ENCODE results near the gene GLP1R. TPM values are rescaled to one million over a fixed set of nuclear protein-coding genes. Genes with fewer than 3 reads are reported as not detected.

The GLP1R gene
- total and polyA plus RNA-seq, 2 of the 13 experiments (the other 11 are each of a cell fraction or from before 2014, with no cell fraction given), result not detected

DNA sequence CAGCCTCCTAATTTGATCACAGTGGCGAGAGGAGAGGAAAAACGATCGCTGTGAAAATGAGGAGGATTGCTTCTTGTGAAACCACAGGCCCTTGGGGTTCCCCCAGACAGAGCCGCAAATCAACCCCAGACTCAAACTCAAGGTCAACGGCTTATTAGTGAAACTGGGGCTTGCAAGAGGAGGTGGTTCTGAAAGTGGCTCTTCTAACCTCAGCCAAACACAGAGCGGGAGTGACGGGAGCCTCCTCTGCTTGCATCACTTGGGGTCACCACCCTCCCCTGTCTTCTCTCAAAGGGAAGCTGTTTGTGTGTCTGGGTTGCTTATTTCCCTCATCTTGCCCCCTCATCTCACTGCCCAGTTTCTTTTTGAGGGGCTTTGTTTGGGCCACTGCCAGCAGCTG lies 37.7 kb downstream of the GLP1R start:
- no peak for DNase-seq (ENCODE audit: low spot score)
- Histone ChIP-seq H3K4me1 (ENCODE audit: insufficient read depth, low read length) (no peaks in the 10 kb centered on the region), H3K4me3 (replicated peaks in 1 of 3; ENCODE audit: insufficient read depth in 1 of 3, low read depth in 2 of 3, low read length in 3 of 3) (no peak overlapping the region), H3K27me3 (ENCODE audit: control insufficient read depth in 1 of 2, insufficient read depth in 2 of 2, low read length in 2 of 2) (peaks cover 0 to 33% of the 10 kb centered on the region in 2 experiments; a peak in 2 of 5 replicates), H3K36me3 (replicated peaks in 1 of 2; ENCODE audit: control insufficient read depth in 1 of 2, insufficient read depth in 2 of 2, low read length in 2 of 2) (no peaks in the 10 kb centered on the region), H3K4me2 (ENCODE audit: low read depth, low read length) (no peak overlapping the region), H2AFZ (ENCODE audit: low read length) (no peak overlapping the region), H3K9ac (ENCODE audit: insufficient read depth, low read depth, low read length) (no peak overlapping the region), H4K20me1 (ENCODE audit: insufficient read depth, low read length) (no peaks in the 10 kb centered on the region), H3K9me3 (ENCODE audit: low read length) (no peaks in the 10 kb centered on the region), H3K79me2 (ENCODE audit: insufficient read depth, low read length) (no peaks in the 10 kb centered on the region), H3K27ac (ENCODE audit: extremely low read length, insufficient read depth, low read length) (no peak overlapping the region)
- ATAC-seq, result no peak
- 16% methylated on average over 6 of the region's 7 CpGs for WGBS (ENCODE audit: low lambda C conversion rate)
- in situ Hi-C loops (cut with HindIII; ENCODE audit: extremely low pct_ligation_motif_present, low pct_unique_long_range_greater_than_20kb), result no loop called here
- CTCF ChIA-PET (ENCODE audit: low intra/inter-chr PET ratio, low total read pairs), result no interaction called here
- no peak for FAIRE-seq
- intact Hi-C loops (cut with micrococcal nuclease; ENCODE audit: unreplicated experiment), result no loop called here
- BruUV-seq (replicated peaks), result no TSS peak
- POLR2A ChIA-PET, result no interaction called here
- TF ChIP-seq TARDBP (CRISPR knock-in tag; IDR thresholded peaks at IDR 0.05), result no peak
- TF ChIP-seq ZNF326 (CRISPR knock-in tag; IDR thresholded peaks at IDR 0.05; ENCODE audit: borderline replicate concordance), result no peak
- TF ChIP-seq ZNF10 (CRISPR knock-in tag; IDR thresholded peaks at IDR 0.05; ENCODE audit: borderline replicate concordance, low read depth), result no peak
- no peak for TF ChIP-seq HOXA5 (CRISPR knock-in tag; IDR thresholded peaks at IDR 0.05)
- TF ChIP-seq MTF2 (CRISPR knock-in tag; IDR thresholded peaks at IDR 0.05; ENCODE audit: borderline replicate concordance), result no peak
- no peak for TF ChIP-seq ZFP90 (CRISPR knock-in tag; IDR thresholded peaks at IDR 0.05; ENCODE audit: borderline replicate concordance)
- TF ChIP-seq, protein P1, sequence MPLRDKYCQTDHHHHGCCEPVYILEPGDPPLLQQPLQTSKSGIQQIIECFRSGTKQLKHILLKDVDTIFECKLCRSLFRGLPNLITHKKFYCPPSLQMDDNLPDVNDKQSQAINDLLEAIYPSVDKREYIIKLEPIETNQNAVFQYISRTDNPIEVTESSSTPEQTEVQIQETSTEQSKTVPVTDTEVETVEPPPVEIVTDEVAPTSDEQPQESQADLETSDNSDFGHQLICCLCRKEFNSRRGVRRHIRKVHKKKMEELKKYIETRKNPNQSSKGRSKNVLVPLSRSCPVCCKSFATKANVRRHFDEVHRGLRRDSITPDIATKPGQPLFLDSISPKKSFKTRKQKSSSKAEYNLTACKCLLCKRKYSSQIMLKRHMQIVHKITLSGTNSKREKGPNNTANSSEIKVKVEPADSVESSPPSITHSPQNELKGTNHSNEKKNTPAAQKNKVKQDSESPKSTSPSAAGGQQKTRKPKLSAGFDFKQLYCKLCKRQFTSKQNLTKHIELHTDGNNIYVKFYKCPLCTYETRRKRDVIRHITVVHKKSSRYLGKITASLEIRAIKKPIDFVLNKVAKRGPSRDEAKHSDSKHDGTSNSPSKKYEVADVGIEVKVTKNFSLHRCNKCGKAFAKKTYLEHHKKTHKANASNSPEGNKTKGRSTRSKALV (CRISPR knock-in tag; IDR thresholded peaks at IDR 0.05), result no peak
- no peak for TF ChIP-seq ZNF557 (CRISPR knock-in tag; IDR thresholded peaks at IDR 0.05)
- TF ChIP-seq ZNF430 (CRISPR knock-in tag; IDR thresholded peaks at IDR 0.05), result no peak
- TF ChIP-seq, protein P2, sequence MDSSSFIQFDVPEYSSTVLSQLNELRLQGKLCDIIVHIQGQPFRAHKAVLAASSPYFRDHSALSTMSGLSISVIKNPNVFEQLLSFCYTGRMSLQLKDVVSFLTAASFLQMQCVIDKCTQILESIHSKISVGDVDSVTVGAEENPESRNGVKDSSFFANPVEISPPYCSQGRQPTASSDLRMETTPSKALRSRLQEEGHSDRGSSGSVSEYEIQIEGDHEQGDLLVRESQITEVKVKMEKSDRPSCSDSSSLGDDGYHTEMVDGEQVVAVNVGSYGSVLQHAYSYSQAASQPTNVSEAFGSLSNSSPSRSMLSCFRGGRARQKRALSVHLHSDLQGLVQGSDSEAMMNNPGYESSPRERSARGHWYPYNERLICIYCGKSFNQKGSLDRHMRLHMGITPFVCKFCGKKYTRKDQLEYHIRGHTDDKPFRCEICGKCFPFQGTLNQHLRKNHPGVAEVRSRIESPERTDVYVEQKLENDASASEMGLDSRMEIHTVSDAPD (CRISPR knock-in tag; IDR thresholded peaks at IDR 0.05), result no peak
- no peak for TF ChIP-seq SMAD9 (CRISPR knock-in tag; IDR thresholded peaks at IDR 0.05)
- TF ChIP-seq ZNF597 (CRISPR knock-in tag; IDR thresholded peaks at IDR 0.05), result no peak
- TF ChIP-seq CEBPB (IDR thresholded peaks at IDR 0.05; ENCODE audit: borderline replicate concordance, low read depth, low read length), result no peak
- TF ChIP-seq SAFB2 (CRISPR knock-in tag; IDR thresholded peaks at IDR 0.05; ENCODE audit: borderline replicate concordance, low read depth), result no peak
